Measurements from ENCODE around the gene KRT7. TPM values are rescaled to one million over a fixed set of nuclear protein-coding genes. Genes with fewer than 3 reads are reported as not detected.
"Not testable (repeated sequence)": the region's sequence is repeated elsewhere in the genome, so short reads cannot be mapped to it uniquely, and the experiment has no call there.

The KRT7 gene
- total RNA-seq, 4 donors from 2014 or later = 0.47 to 78.7 (median 4.3) TPM

DNA sequence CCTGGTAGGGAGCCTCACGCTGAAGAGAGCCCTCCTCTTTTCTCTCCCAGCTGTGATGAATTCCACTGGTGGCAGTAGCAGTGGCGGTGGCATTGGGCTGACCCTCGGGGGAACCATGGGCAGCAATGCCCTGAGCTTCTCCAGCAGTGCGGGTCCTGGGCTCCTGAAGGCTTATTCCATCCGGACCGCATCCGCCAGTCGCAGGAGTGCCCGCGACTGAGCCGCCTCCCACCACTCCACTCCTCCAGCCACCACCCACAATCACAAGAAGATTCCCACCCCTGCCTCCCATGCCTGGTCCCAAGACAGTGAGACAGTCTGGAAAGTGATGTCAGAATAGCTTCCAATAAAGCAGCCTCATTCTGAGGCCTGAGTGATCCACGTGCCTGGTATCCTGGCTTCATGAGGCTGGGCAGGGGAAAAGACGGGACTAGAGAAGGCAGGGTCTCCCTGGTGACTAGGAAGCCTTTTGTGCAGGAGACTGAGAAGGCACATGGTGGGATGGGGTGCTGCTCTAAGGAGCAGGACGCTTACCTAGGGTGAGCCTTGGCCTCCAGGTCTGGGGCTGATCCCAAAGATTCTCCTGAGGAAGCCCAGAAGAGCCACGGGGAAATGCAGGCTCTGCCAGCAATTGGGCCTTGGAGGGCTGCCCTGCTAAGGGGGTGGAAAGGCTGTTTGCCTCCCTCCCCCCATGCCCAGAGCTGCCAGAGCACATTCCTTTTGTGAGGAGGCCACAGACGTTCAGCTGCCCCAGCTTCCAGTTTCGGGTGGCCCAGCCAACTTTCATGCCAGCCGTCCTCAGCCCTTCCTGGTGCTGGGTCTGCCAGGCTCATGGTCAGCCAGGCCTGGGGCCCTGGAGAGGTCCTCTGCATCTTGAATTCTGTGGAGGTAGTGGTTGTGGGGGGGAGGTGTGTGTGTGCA lies 15.8 kb downstream of the KRT7 start:
- H3K27ac ChIP-seq = peak overlapping the region in 3 of 4 donors; percentile 5 to 76 (median 64)
- TF ChIP-seq POLR2AphosphoS5 (IDR thresholded peaks at IDR 0.05) = peak; percentile 66
- TF ChIP-seq, protein P1, sequence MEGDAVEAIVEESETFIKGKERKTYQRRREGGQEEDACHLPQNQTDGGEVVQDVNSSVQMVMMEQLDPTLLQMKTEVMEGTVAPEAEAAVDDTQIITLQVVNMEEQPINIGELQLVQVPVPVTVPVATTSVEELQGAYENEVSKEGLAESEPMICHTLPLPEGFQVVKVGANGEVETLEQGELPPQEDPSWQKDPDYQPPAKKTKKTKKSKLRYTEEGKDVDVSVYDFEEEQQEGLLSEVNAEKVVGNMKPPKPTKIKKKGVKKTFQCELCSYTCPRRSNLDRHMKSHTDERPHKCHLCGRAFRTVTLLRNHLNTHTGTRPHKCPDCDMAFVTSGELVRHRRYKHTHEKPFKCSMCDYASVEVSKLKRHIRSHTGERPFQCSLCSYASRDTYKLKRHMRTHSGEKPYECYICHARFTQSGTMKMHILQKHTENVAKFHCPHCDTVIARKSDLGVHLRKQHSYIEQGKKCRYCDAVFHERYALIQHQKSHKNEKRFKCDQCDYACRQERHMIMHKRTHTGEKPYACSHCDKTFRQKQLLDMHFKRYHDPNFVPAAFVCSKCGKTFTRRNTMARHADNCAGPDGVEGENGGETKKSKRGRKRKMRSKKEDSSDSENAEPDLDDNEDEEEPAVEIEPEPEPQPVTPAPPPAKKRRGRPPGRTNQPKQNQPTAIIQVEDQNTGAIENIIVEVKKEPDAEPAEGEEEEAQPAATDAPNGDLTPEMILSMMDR (IDR thresholded peaks at IDR 0.05) = no peak

DNA sequence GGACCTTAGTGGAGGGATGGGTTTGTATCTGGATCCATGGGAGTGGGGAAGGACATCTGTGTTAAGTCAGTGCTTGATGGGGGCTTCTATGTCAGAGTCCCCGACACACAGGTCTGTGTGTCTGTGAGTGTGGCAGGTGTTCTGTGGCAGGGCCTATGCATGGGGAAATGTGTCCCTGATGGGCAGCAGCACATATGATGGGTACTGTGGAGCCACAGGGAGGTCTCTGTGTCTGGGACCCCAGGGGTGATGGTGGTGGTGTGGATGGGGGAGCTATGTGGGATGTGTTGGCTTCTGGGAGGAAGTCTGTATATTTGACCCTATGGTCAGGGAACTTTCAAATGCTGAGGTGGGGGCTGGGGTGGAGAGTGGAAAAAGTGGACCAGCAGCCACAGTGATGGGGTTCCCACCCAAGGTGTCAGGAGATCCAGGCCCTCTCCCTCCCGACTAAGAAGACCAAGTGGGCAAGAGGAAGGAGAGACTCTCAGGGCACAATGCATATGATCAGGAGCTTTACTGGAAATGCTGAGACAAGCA lies 16.5 kb downstream of the KRT7 start:
- ATAC-seq = no peak
- TF ChIP-seq POLR2A (IDR thresholded peaks at IDR 0.05) (no peak), EP300 (IDR thresholded peaks at IDR 0.05) (no peak), POLR2AphosphoS5 (IDR thresholded peaks at IDR 0.05) (no peak)
- TF ChIP-seq, protein P1 (IDR thresholded peaks at IDR 0.05) = no peak
- WGBS, 2 donors (ENCODE audit: low coverage in 1 of 2) = 86% methylated on average over 1 of the region's 2 CpGs; no CpG with 5 or more reads in 1 of the 2 donors

More for the DNA sequence above, 15.8 kb downstream of the KRT7 start:
- Histone ChIP-seq H3K27me3 (peaks cover 21% of the 10 kb centered on the region), H3K4me3 (no peak overlapping the region), H3K4me1 (peaks cover 0 to 42% (median 12%) of the 10 kb centered on the region in 3 donors), H3K36me3 (no peaks in the 10 kb centered on the region), H3K9me3 (no peaks in the 10 kb centered on the region)
- WGBS, 2 donors (ENCODE audit: low coverage in 1 of 2) = 93% methylated on average over 4 of the region's 18 CpGs; no CpG with 5 or more reads in 1 of the 2 donors
- peak; percentile 71 for ATAC-seq

DNA sequence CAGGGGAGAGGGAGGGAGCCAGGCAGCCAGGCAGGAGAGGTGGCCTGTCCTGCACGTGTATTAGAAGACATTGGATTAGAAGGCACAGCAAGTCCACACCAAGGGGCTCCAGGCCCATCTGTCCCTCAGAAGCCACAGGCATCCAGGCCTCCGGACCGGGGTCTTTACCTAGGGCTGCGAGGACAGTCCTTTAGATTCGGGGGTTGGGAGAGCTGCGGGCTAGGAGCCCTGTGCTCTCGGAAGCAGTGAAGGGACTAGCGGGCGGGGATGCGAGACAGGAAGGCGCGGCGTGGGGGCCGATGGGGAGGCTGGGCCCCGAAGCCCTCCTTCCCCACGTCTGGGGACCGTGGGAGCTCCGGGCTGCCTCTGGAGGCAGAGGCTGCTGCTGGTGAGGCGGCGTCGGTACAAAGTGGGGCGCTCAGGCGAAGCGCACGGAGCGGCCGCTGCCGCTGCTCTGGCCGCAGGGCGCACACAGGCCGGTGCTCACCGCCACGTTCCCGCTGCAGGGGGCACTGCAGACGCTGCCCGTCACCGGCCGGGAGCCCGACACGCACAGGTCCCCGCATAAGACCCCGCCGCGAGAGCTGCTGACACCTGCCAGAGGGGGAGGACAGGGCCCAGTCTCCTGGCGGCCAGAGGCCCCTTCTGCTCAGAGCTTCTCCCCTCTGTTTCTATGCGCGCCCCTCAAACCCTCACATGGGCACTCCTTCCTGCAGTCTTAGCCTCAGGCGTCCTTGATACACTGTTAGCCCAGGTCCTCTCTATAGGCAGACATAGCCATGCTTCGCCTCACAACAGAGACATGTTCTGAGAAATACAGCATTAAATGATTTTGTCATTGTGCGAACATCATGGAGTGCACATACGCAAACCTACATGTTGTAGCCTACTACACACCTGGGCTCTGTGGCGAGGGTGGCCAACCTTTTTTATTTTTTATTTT lies 17.3 kb downstream of the KRT7 start:
- no peak overlapping the region for H3K27ac ChIP-seq
- no peak for ATAC-seq
- no peaks in the 10 kb centered on the region for H3K36me3 ChIP-seq
- TF ChIP-seq POLR2A (IDR thresholded peaks at IDR 0.05) = no peak
- no peak for TF ChIP-seq EP300 (IDR thresholded peaks at IDR 0.05)
- no peak for TF ChIP-seq POLR2AphosphoS5 (IDR thresholded peaks at IDR 0.05)
- TF ChIP-seq, protein P1 (IDR thresholded peaks at IDR 0.05) = peak in 1 of 4 experiments; percentile 6
- 56 to 84% methylated on average over 4 to 7 of the region's 52 CpGs for WGBS, 2 donors (ENCODE audit: low coverage in 1 of 2)
- peaks cover 33% of the 10 kb centered on the region for H3K27me3 ChIP-seq
- H3K9me3 ChIP-seq = no peaks in the 10 kb centered on the region
- H3K4me1 ChIP-seq = peaks cover 0 to 32% (median 6%) of the 10 kb centered on the region in 3 donors
- no peak overlapping the region for H3K4me3 ChIP-seq

More for the DNA sequence above, 16.5 kb downstream of the KRT7 start:
- no peaks in the 10 kb centered on the region for H3K36me3 ChIP-seq
- H3K4me3 ChIP-seq = no peak overlapping the region
- H3K9me3 ChIP-seq = no peaks in the 10 kb centered on the region
- H3K27ac ChIP-seq = peak overlapping the region in 3 of 4 donors; percentile 5 to 76 (median 64)
- peaks cover 27% of the 10 kb centered on the region for H3K27me3 ChIP-seq
- peaks cover 0 to 34% (median 6%) of the 10 kb centered on the region in 3 donors for H3K4me1 ChIP-seq

DNA sequence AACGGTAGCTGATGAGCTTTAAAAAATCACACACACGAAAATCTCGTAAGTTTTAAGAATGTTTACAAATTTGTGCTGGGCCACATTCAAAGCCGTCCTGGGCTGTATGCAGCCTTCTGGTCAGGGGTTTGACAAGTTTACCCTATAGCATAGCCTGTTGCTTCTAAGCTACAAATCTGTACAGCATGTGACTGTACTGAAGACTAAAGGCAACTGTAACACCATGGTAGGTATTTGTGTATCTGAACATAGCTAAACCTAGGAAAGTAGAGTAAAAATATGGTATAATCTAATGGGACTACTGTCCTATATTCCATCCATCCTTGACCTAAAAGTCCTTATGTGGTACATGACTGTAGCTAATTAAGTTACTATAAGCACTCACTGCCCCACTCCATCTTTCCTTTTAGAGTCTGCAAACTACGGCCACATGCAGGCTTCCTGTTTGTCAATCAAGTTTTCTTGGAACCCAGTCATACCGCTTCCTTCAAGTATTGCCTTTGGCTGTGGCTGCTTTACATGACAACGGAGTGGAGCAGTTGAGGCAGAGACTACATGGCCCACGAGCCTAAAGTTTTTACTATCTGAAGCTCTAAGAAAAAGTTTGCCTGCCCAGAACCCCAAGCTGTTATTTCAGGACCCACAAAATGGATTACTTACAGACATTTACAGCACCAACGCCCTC lies 18.5 kb downstream of the KRT7 start:
- Histone ChIP-seq H3K4me1 (peaks cover 0 to 32% (median 6%) of the 10 kb centered on the region in 3 donors), H3K27ac (no peak overlapping the region), H3K27me3 (peaks cover 44% of the 10 kb centered on the region), H3K36me3 (no peaks in the 10 kb centered on the region), H3K4me3 (no peak overlapping the region), H3K9me3 (no peaks in the 10 kb centered on the region)
- ATAC-seq = no peak
- no peak for TF ChIP-seq EP300 (IDR thresholded peaks at IDR 0.05)
- no peak for TF ChIP-seq POLR2AphosphoS5 (IDR thresholded peaks at IDR 0.05)
- TF ChIP-seq, protein P1 (IDR thresholded peaks at IDR 0.05) = no peak
- TF ChIP-seq POLR2A (IDR thresholded peaks at IDR 0.05) = no peak
- 74 to 81% methylated on average over 6 to 8 of the region's 9 CpGs for WGBS, 2 donors (ENCODE audit: low coverage in 1 of 2)

DNA sequence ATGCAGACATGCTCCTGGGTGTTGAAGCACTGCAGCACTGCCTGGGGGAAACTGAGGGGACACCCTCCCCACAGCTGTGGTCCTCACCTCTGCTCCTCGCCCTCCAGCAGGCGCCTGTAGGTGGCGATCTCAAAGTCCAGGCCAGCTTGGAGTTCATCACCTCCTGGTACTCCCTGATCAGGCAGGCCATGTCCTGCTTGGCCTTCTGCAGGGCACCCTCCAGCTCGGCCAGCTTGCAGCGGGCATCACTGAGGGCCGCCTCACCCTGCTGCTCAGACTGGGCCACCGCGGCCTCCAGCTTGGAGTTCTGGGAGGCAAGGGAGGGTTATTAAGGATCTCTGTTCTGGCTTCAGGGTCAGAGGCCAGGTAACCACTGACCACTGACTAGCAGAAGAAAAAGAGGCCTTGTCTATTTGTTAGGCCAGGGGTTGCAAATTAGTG lies 19.2 kb downstream of the KRT7 start:
- H3K27ac ChIP-seq = not testable (repeated sequence)

More for the DNA sequence above, 19.2 kb downstream of the KRT7 start:
- WGBS, 2 donors (ENCODE audit: low coverage in 1 of 2) = 100% methylated on average over 1 of the region's 8 CpGs; no CpG with 5 or more reads in 1 of the 2 donors
- peaks cover 51% of the 10 kb centered on the region for H3K27me3 ChIP-seq
- H3K4me1 ChIP-seq = peaks cover 0 to 29% (median 6%) of the 10 kb centered on the region in 3 donors
- not testable (repeated sequence) for ATAC-seq, H3K9me3 ChIP-seq, H3K36me3 ChIP-seq, H3K4me3 ChIP-seq

Data from gastroesophageal sphincter (tissue), 4 donors.